GM12864 (cell line): ENCODE measurements around the gene TRAPPC10.

Source experiments
- DNase-seq: peaks from one replicate; pipeline ENCODE4 v3.0.0-alpha.2; 2011; ENCODE audit warnings: low read depth
- H3K4me3 ChIP-seq: 2 replicates; pipeline ENCODE4 v1.5.1; 2011; ENCODE audit warnings: mild to moderate bottlenecking, low read depth, low read length, control low read depth
- TF ChIP-seq, protein P1 (sequence below): IDR thresholded peaks from 2 replicates; pipeline ENCODE4 v1.5.1; 2011; ENCODE audit warnings: low read depth, mild to moderate bottlenecking, moderate library complexity, low read length, control low read depth, inconsistent platforms; ENCODE audit errors: missing control alignments

The TRAPPC10 gene

DNA sequence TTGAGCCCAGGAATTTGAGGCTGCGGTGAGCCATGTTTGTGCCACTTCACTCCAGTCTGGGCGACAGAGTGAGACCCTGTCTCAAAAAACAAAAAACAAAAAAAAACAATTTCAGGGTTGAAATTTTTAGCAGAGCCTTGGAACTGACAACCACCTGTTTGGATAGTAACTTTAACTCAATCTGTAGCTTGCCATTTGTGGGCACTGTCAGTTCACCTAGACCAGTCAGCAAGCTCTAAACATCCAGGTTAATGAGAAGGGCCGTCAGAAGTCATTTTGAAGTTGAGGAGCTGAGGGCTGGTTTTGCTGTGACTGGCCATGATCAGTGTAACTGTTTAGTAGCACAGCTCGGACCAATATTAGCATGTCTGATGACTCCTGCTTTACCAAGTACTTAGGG, 8.4 kb downstream of the TRAPPC10 start:
- no peak for DNase-seq
- TF ChIP-seq, protein P1, sequence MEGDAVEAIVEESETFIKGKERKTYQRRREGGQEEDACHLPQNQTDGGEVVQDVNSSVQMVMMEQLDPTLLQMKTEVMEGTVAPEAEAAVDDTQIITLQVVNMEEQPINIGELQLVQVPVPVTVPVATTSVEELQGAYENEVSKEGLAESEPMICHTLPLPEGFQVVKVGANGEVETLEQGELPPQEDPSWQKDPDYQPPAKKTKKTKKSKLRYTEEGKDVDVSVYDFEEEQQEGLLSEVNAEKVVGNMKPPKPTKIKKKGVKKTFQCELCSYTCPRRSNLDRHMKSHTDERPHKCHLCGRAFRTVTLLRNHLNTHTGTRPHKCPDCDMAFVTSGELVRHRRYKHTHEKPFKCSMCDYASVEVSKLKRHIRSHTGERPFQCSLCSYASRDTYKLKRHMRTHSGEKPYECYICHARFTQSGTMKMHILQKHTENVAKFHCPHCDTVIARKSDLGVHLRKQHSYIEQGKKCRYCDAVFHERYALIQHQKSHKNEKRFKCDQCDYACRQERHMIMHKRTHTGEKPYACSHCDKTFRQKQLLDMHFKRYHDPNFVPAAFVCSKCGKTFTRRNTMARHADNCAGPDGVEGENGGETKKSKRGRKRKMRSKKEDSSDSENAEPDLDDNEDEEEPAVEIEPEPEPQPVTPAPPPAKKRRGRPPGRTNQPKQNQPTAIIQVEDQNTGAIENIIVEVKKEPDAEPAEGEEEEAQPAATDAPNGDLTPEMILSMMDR, result no peak
- no peak overlapping the region for H3K4me3 ChIP-seq

DNA sequence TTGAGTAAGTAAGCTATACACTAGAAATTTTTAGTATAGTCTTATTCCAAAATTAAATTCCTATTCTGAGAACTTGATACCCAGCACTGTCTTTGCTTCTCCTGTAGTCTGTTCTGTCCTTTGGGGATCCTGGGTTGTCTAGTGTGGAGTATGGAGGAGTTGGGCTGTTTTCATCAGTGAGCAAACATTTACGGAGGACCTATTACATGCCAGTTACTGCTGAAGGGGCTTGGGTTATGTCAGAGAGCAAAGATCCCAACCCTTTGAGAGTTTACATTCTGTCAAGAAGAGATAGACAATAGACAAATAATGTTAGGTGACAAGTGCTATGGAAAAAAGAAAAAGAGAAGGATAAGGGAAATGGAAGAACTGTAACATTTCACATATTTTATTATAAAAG, 9.0 kb downstream of the TRAPPC10 start:
- TF ChIP-seq, protein P1, result no peak

DNA sequence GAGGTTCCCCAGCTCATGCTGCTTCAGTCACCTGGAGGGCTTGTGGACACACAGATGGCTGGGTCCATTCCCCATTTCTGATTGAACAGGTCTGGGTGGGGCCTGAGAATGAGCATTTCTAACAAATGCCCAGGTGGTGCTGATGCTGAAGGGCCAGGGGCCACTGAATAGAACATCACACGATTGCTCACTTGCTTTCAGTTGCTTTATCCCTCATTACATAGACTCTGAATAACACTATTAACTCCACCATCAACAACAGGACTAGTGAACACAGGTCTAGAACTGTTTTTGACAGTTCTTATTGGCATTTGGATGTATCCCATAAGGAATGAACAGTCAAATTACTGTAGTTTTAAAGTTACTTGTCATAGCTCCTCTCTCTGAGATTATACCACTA, 12.1 kb downstream of the TRAPPC10 start:
- no peak overlapping the region for H3K4me3 ChIP-seq
- DNase-seq, result no peak
- TF ChIP-seq, protein P1, result no peak

More for the DNA sequence above, 9.0 kb downstream of the TRAPPC10 start:
- DNase-seq, result no peak
- H3K4me3 ChIP-seq, result no peak overlapping the region

DNA sequence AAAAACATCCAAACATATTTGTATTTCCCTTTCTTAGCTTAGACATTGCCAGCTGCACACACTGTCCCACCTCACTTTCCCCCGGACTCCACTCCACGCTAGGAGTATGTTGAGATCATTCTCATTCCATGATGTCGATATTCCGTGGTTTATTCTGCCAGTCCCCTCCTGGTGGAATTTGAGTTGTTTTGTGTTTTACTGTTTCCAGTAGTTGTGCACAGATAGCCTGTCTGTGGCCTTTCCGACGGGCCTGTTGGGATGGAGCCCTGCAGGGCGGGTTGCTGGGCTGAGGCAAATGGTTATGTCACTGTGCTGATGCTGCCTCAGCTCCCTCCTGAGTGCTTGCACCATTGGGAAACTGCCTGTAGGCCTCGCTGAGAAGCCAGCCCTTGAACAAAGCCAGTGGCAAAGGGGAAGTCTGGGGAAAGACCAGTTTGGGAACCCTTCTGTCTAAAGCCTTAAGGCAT, 12.8 kb downstream of the TRAPPC10 start:
- no peak for DNase-seq
- TF ChIP-seq, protein P1, result no peak
- no peak overlapping the region for H3K4me3 ChIP-seq

DNA sequence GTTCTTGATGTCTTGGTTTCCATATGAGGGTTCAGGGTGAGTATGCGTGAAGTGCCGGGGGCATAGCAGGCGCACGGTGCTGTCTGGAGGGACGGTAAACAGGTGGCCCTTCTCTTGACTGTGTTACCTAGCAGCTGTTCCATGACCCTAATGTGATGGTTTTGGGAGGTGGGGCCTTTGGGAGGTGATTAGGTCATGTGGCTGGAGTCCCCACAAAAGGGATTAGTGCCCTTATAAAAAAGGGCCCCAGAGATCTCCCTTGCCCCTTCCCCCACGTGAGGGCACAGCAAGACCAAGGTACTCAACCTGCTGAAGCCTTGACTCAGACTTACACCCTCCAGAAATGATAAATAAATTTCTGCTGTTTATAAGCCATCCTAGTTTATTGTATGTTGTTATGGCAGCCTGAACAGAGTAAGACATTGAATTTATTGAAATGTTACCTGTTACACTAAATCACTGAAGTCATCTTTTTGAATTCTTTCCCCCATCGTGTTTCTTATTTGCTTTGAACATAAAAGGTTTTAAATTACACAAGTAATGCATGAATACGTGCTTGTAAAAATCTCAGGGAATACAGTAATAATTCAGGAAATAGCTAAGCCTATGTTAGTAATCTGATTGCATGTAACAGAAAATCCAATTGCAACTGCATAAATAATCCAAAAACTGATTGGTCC, 15.6 kb downstream of the TRAPPC10 start:
- TF ChIP-seq, protein P1, result no peak
- DNase-seq, result no peak
- H3K4me3 ChIP-seq, result no peak overlapping the region

DNA sequence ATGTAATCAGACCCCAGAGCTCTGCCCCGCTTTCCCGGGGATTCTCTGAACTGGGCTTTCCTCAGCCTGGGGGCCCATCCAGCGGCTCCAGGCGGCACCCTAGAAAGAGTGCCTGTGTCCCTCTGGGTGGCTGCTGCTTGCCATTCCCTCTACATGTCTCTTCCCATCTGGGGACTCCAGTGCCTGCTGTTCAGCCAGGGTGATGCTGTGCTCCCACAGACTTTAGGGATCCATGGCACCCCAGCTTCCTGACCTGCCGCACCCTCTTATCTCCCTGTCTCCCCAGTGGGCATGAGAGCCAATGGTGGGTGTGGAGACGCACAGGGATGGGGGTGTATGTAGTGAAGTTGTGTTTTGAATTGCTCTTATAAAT, 16.2 kb downstream of the TRAPPC10 start:
- no peak overlapping the region for H3K4me3 ChIP-seq
- TF ChIP-seq, protein P1, result no peak
- DNase-seq, result no peak
